OCI-LY1 (cell line): Measurements from ENCODE around the gene ASGR1.

Experiments used
- H2AFZ ChIP-seq: fragments of 200-600 bp; sonication (generic), shearing (Covaris generic); 2 replicates; pipeline ENCODE4 v1.6.0; 2014; ENCODE audit warnings: antibody characterized with exemption, mild to moderate bottlenecking, low read length
- H3F3A ChIP-seq: fragments of 200-600 bp; sonication (generic), shearing (Covaris generic); 2 replicates; pipeline ENCODE4 v1.6.0; 2014; ENCODE audit warnings: mild to moderate bottlenecking, antibody characterized with exemption, low read length, moderate library complexity; ENCODE audit not compliant: insufficient read depth
- H3K27ac ChIP-seq: fragments of 200-600 bp; sonication (generic); 2 replicates; pipeline ENCODE4 v1.5.1; 2014; ENCODE audit warnings: low read length, mixed run types, mild to moderate bottlenecking, low read depth; ENCODE audit not compliant: poor library complexity, severe bottlenecking
- H3K27me3 ChIP-seq: fragments of 200-600 bp; sonication (generic); 2 replicates; pipeline ENCODE4 v1.6.0; 2014; ENCODE audit warnings: antibody characterized with exemption, mild to moderate bottlenecking, low read length, moderate library complexity; ENCODE audit not compliant: insufficient read depth
- H3K36me3 ChIP-seq: fragments of 200-600 bp; sonication (generic); 2 replicates; pipeline ENCODE4 v1.6.1; 2014; ENCODE audit warnings: mild to moderate bottlenecking, antibody characterized with exemption, low read length, moderate library complexity, mixed read lengths; ENCODE audit not compliant: insufficient read depth
- H3K4me1 ChIP-seq: fragments of 200-600 bp; sonication (generic); 2 replicates; pipeline ENCODE4 v1.5.1; 2014; ENCODE audit warnings: mild to moderate bottlenecking, low read length, moderate library complexity; ENCODE audit not compliant: insufficient read depth, severe bottlenecking
- H3K4me2 ChIP-seq: fragments of 200-600 bp; sonication (generic), shearing (Covaris generic); 2 replicates; pipeline ENCODE4 v1.6.1; 2014; ENCODE audit warnings: low read length
- H3K4me3 ChIP-seq: fragments of 200-600 bp; sonication (generic); 2 replicates; pipeline ENCODE4 v1.5.1; 2014; ENCODE audit warnings: low read length, low read depth, mild to moderate bottlenecking, mixed read lengths; ENCODE audit not compliant: poor library complexity, severe bottlenecking
- H3K79me2 ChIP-seq: fragments of 200-600 bp; shearing (Covaris generic); 2 replicates; pipeline ENCODE4 v1.6.1; 2016; ENCODE audit warnings: mixed run types, low read length, mixed read lengths; ENCODE audit not compliant: insufficient read depth
- H3K9ac ChIP-seq: fragments of 200-600 bp; sonication (generic), shearing (Covaris generic); 2 replicates; pipeline ENCODE4 v1.6.1; 2014; ENCODE audit warnings: mild to moderate bottlenecking, low read length, mixed read lengths
- H3K9me2 ChIP-seq: fragments of 200-600 bp; sonication (generic), shearing (Covaris generic); 2 replicates; pipeline ENCODE4 v1.6.1; 2014; ENCODE audit warnings: low read depth, mild to moderate bottlenecking, low read length, mixed read lengths
- H3K9me3 ChIP-seq: fragments of 200-600 bp; shearing (Covaris generic); 2 replicates; pipeline ENCODE4 v1.6.1; 2014; ENCODE audit warnings: low read length, mixed read lengths
- H4K20me1 ChIP-seq: fragments of 200-600 bp; sonication (generic), shearing (Covaris generic); 2 replicates; pipeline ENCODE4 v1.6.0; 2016; ENCODE audit warnings: mild to moderate bottlenecking, low read length; ENCODE audit not compliant: insufficient read depth
- CTCF ChIP-seq: fragments of 200-600 bp; sonication (generic), shearing (Covaris generic); IDR thresholded peaks from 2 replicates; pipeline ENCODE4 v1.5.1; 2017; ENCODE audit warnings: mild to moderate bottlenecking, antibody characterized with exemption, low read length, moderate library complexity, mixed read lengths
- EZH2 ChIP-seq: fragments of 200-600 bp; sonication (generic), shearing (Covaris generic); IDR thresholded peaks from 2 replicates; pipeline ENCODE4 v1.8.0; 2017; ENCODE audit warnings: borderline replicate concordance, mixed run types, mild to moderate bottlenecking, antibody characterized with exemption, low read length, moderate library complexity, mixed read lengths

Gene ASGR1

GRCh38 chr17:7137171-7137943 is 41.8 kb downstream of the ASGR1 start:
- Histone ChIP-seq H3K9me2 (no peaks in the 10 kb centered on the region), H3K9me3 (no peaks in the 10 kb centered on the region), H3K4me2 (no peak overlapping the region), H3K36me3 (no peaks in the 10 kb centered on the region), H2AFZ (no peak overlapping the region), H4K20me1 (no peaks in the 10 kb centered on the region), H3K27me3 (peaks cover 15% of the 10 kb centered on the region), H3K27ac (no peak overlapping the region), H3K4me1 (peaks cover 5% of the 10 kb centered on the region), H3K79me2 (no peaks in the 10 kb centered on the region), H3K9ac (no peak overlapping the region), H3K4me3 (no peak overlapping the region), H3F3A (no peaks in the 10 kb centered on the region)
- no peak for TF ChIP-seq EZH2
- TF ChIP-seq CTCF = no peak

- H3K4me2 ChIP-seq = no peak overlapping the region
- TF ChIP-seq EZH2 (no peak), CTCF (peak; percentile 98)
- no peaks in the 10 kb centered on the region for H3F3A ChIP-seq
- no peak overlapping the region for H3K9ac ChIP-seq
- H4K20me1 ChIP-seq = no peaks in the 10 kb centered on the region
- no peaks in the 10 kb centered on the region for H3K9me2 ChIP-seq
- peaks cover 5% of the 10 kb centered on the region for H3K4me1 ChIP-seq
- no peak overlapping the region for H3K27ac ChIP-seq
- H3K36me3 ChIP-seq = no peaks in the 10 kb centered on the region
- peaks cover 10% of the 10 kb centered on the region for H3K27me3 ChIP-seq
- no peaks in the 10 kb centered on the region for H3K79me2 ChIP-seq
- H3K4me3 ChIP-seq = no peak overlapping the region
- no peak overlapping the region for H2AFZ ChIP-seq
- no peaks in the 10 kb centered on the region for H3K9me3 ChIP-seq
Measured at GRCh38 chr17:7136266-7136877, 42.8 kb downstream of the ASGR1 start.

GRCh38 chr17:7133916-7134315 is 45.3 kb downstream of the ASGR1 start:
- Histone ChIP-seq H4K20me1 (no peaks in the 10 kb centered on the region), H2AFZ (no peak overlapping the region), H3K4me1 (peaks cover 5% of the 10 kb centered on the region), H3K9ac (no peak overlapping the region), H3K79me2 (no peaks in the 10 kb centered on the region), H3K4me3 (no peak overlapping the region), H3K27me3 (peaks cover 8% of the 10 kb centered on the region), H3K9me3 (no peaks in the 10 kb centered on the region), H3K4me2 (no peak overlapping the region), H3K9me2 (no peaks in the 10 kb centered on the region), H3F3A (no peaks in the 10 kb centered on the region), H3K27ac (no peak overlapping the region), H3K36me3 (no peaks in the 10 kb centered on the region)
- TF ChIP-seq EZH2 (no peak), CTCF (no peak)
